Activated CD8-positive, alpha-beta memory T cell treated with anti-CD3 and anti-CD28 coated beads for 24 hours (primary cell): ENCODE results near the gene PCDHB13.
"Not testable (repeated sequence)": the region's sequence is repeated elsewhere in the genome, so short reads cannot be mapped to it uniquely, and the experiment has no call there.

Experiments used
- DNase-seq: peaks from one replicate; pipeline ENCODE4 v3.0.0-alpha.2; 2020

Gene PCDHB13

GRCh38 chr5:141208478-141208877 lies 5.2 kb upstream of the PCDHB13 start, which contains the start of gene PCDHB12:
TSS of gene PCDHB12 (plus strand) at chr5:141208719. CDS start at chr5:141208908, 189 bp downstream.
- no peak for DNase-seq

GRCh38 chr5:141210281-141210680 lies 3.4 kb upstream of the PCDHB13 start:
- not testable (repeated sequence) for DNase-seq

GRCh38 chr5:141210849-141211248 lies 2.9 kb upstream of the PCDHB13 start:
- DNase-seq = not testable (repeated sequence)

GRCh38 chr5:141214583-141214982 lies 864 bp downstream of the PCDHB13 start:
- not testable (repeated sequence) for DNase-seq

- not testable (repeated sequence) for DNase-seq
These were observed 1.8 kb downstream of the PCDHB13 start for GRCh38 chr5:141215504-141215903.

- DNase-seq = not testable (repeated sequence)
These were observed 2.3 kb downstream of the PCDHB13 start for GRCh38 chr5:141216035-141216434.

GRCh38 chr5:141223112-141223783 lies 9.5 kb downstream of the PCDHB13 start, which contains the start of gene PCDHB14:
TSS of gene PCDHB14 (plus strand) at chr5:141223343. CDS start at chr5:141223506, 163 bp downstream.
- DNase-seq = no peak

GRCh38 chr5:141224844-141225243 lies 11.1 kb downstream of the PCDHB13 start:
- DNase-seq = not testable (repeated sequence)

- DNase-seq = not testable (repeated sequence)
These were observed 11.7 kb downstream of the PCDHB13 start for GRCh38 chr5:141225421-141225820.

- DNase-seq = no peak
These were observed 20.5 kb downstream of the PCDHB13 start for GRCh38 chr5:141234109-141234667.

GRCh38 chr5:141235922-141236321 lies 22.2 kb downstream of the PCDHB13 start:
- not testable (repeated sequence) for DNase-seq

- no peak for DNase-seq
These were observed 23.0 kb downstream of the PCDHB13 start for GRCh38 chr5:141236516-141237313.

GRCh38 chr5:141241496-141241895 lies 27.8 kb downstream of the PCDHB13 start:
- DNase-seq = no peak

GRCh38 chr5:141245250-141245717 lies 31.6 kb downstream of the PCDHB13 start, which contains the start of gene PCDHB15:
TSS of gene PCDHB15 (plus strand) at chr5:141245395. CDS start at chr5:141245579, 184 bp downstream.
- DNase-seq = no peak

GRCh38 chr5:141246971-141247370 lies 33.3 kb downstream of the PCDHB13 start:
- DNase-seq = not testable (repeated sequence)

- not testable (repeated sequence) for DNase-seq
These were observed 33.7 kb downstream of the PCDHB13 start for GRCh38 chr5:141247434-141247833.

- no peak for DNase-seq
These were observed 36.9 kb downstream of the PCDHB13 start for GRCh38 chr5:141250576-141250975.

- DNase-seq = no peak
These were observed 44.7 kb downstream of the PCDHB13 start for GRCh38 chr5:141258464-141258863.

- DNase-seq = no peak
These were observed 45.2 kb downstream of the PCDHB13 start for GRCh38 chr5:141258948-141259347.

- no peak for DNase-seq
These were observed 46.9 kb downstream of the PCDHB13 start for GRCh38 chr5:141260458-141261237.

GRCh38 chr5:141261238-141261546 lies 47.5 kb downstream of the PCDHB13 start:
- no peak for DNase-seq
